ENCODE results near the gene MOGAT2. TPM values are rescaled to one million over a fixed set of nuclear protein-coding genes. Genes with fewer than 3 reads are reported as not detected.

Gene MOGAT2
- total RNA-seq, 1 experiment from 2014 or later: not detected

GRCh38 chr11:75763846-75764245 is 46.2 kb downstream of the MOGAT2 start:
- intact Hi-C loops (cut with micrococcal nuclease): no loop called here
- Histone ChIP-seq H3K27ac (ENCODE audit: low read length) (no peak overlapping the region), H3K27me3 (ENCODE audit: low read length) (no peaks in the 10 kb centered on the region), H2AFZ (ENCODE audit: low read length) (no peak overlapping the region), H3K9ac (ENCODE audit: low read length) (no peak overlapping the region), H3K36me3 (ENCODE audit: low read depth, low read length) (no peaks in the 10 kb centered on the region), H3K79me2 (ENCODE audit: low read length) (peaks cover 2% of the 10 kb centered on the region), H4K20me1 (ENCODE audit: low read length) (no peaks in the 10 kb centered on the region), H3K4me2 (ENCODE audit: low read length) (no peak overlapping the region), H3K9me2 (replicated peaks; ENCODE audit: low read length) (no peaks in the 10 kb centered on the region), H3F3A (ENCODE audit: low read length, unreplicated experiment) (no peaks in the 10 kb centered on the region), H3K9me3 (ENCODE audit: low read length) (no peaks in the 10 kb centered on the region), H3K4me1 (ENCODE audit: insufficient read depth, low read length) (peaks cover 29% of the 10 kb centered on the region), H3K4me3 (ENCODE audit: low read length) (no peak overlapping the region)
- TF ChIP-seq CTCF (conservative IDR thresholded peaks at IDR 0.05; ENCODE audit: low read depth, low read length) (no peak), EZH2phosphoT487 (IDR thresholded peaks at IDR 0.05; ENCODE audit: borderline replicate concordance, low read length) (no peak), EZH2 (IDR thresholded peaks at IDR 0.05; ENCODE audit: low read length, unreplicated experiment) (no peak)
- ChIA-PET CTCF (no interaction called here), POLR2A (ENCODE audit: unreplicated experiment) (no interaction called here)
- no peak for ATAC-seq
- no peak for DNase-seq
- BruUV-seq (replicated peaks): no TSS peak

- no peaks in the 10 kb centered on the region for H3K36me3 ChIP-seq (ENCODE audit: low read depth, low read length)
- H3K27me3 ChIP-seq (ENCODE audit: low read length): no peaks in the 10 kb centered on the region
- ChIA-PET POLR2A (ENCODE audit: unreplicated experiment) (no interaction called here), CTCF (interaction anchor here (0.6 kb wide), 1 partner anchor 42 kb away, joined by 5 read pairs; no protein-coding TSS in a partner anchor)
- DNase-seq (no peak), ATAC-seq (no peak)
- intact Hi-C loops (cut with micrococcal nuclease): no loop called here
- TF ChIP-seq CTCF (conservative IDR thresholded peaks at IDR 0.05; ENCODE audit: low read depth, low read length): no peak
- TF ChIP-seq EZH2phosphoT487 (IDR thresholded peaks at IDR 0.05; ENCODE audit: borderline replicate concordance, low read length): no peak
- TF ChIP-seq EZH2 (IDR thresholded peaks at IDR 0.05; ENCODE audit: low read length, unreplicated experiment): no peak
- H3K4me2 ChIP-seq (ENCODE audit: low read length): no peak overlapping the region
- H3K4me1 ChIP-seq (ENCODE audit: insufficient read depth, low read length): peaks cover 38% of the 10 kb centered on the region
- no peak overlapping the region for H3K4me3 ChIP-seq (ENCODE audit: low read length)
- H3F3A ChIP-seq (ENCODE audit: low read length, unreplicated experiment): no peaks in the 10 kb centered on the region
- no peaks in the 10 kb centered on the region for H3K9me2 ChIP-seq (replicated peaks; ENCODE audit: low read length)
- no peak overlapping the region for H2AFZ ChIP-seq (ENCODE audit: low read length)
- no TSS peak for BruUV-seq (replicated peaks)
- H3K79me2 ChIP-seq (ENCODE audit: low read length): peaks cover 14% of the 10 kb centered on the region
- H4K20me1 ChIP-seq (ENCODE audit: low read length): no peaks in the 10 kb centered on the region
- H3K9me3 ChIP-seq (ENCODE audit: low read length): no peaks in the 10 kb centered on the region
- no peak overlapping the region for H3K27ac ChIP-seq (ENCODE audit: low read length)
- no peak overlapping the region for H3K9ac ChIP-seq (ENCODE audit: low read length)
These were observed 47.5 kb downstream of the MOGAT2 start for GRCh38 chr11:75765116-75765515.

GRCh38 chr11:75766443-75767227 is 49.0 kb downstream of the MOGAT2 start:
- no peaks in the 10 kb centered on the region for H3K9me2 ChIP-seq (replicated peaks; ENCODE audit: low read length)
- H3K9ac ChIP-seq (ENCODE audit: low read length): no peak overlapping the region
- ATAC-seq (no peak), DNase-seq (no peak)
- no peaks in the 10 kb centered on the region for H3K9me3 ChIP-seq (ENCODE audit: low read length)
- no TSS peak for BruUV-seq (replicated peaks)
- no peaks in the 10 kb centered on the region for H3K27me3 ChIP-seq (ENCODE audit: low read length)
- no peak overlapping the region for H3K4me3 ChIP-seq (ENCODE audit: low read length)
- H4K20me1 ChIP-seq (ENCODE audit: low read length): no peaks in the 10 kb centered on the region
- peaks cover 26% of the 10 kb centered on the region for H3K79me2 ChIP-seq (ENCODE audit: low read length)
- H3K36me3 ChIP-seq (ENCODE audit: low read depth, low read length): no peaks in the 10 kb centered on the region
- H3K4me2 ChIP-seq (ENCODE audit: low read length): no peak overlapping the region
- H3K4me1 ChIP-seq (ENCODE audit: insufficient read depth, low read length): peaks cover 38% of the 10 kb centered on the region
- ChIA-PET POLR2A (ENCODE audit: unreplicated experiment) (interaction anchor here (0.6 kb wide), 1 partner anchor 380 kb away, joined by 4 read pairs; no protein-coding TSS in a partner anchor), CTCF (no interaction called here)
- TF ChIP-seq EZH2phosphoT487 (IDR thresholded peaks at IDR 0.05; ENCODE audit: borderline replicate concordance, low read length) (no peak), EZH2 (IDR thresholded peaks at IDR 0.05; ENCODE audit: low read length, unreplicated experiment) (no peak), CTCF (conservative IDR thresholded peaks at IDR 0.05; ENCODE audit: low read depth, low read length) (no peak)
- H3K27ac ChIP-seq (ENCODE audit: low read length): no peak overlapping the region
- H3F3A ChIP-seq (ENCODE audit: low read length, unreplicated experiment): no peaks in the 10 kb centered on the region
- intact Hi-C loops (cut with micrococcal nuclease): no loop called here
- no peak overlapping the region for H2AFZ ChIP-seq (ENCODE audit: low read length)
